NCI-H2227 (cell line): Measurements from ENCODE around the gene SLC1A2.

Source experiments
- DNase-seq: peaks from one replicate; lab custom pipeline; 2025; ENCODE audit not compliant: unreplicated experiment; lab: John Stamatoyannopoulos, UW

SLC1A2 gene

DNA sequence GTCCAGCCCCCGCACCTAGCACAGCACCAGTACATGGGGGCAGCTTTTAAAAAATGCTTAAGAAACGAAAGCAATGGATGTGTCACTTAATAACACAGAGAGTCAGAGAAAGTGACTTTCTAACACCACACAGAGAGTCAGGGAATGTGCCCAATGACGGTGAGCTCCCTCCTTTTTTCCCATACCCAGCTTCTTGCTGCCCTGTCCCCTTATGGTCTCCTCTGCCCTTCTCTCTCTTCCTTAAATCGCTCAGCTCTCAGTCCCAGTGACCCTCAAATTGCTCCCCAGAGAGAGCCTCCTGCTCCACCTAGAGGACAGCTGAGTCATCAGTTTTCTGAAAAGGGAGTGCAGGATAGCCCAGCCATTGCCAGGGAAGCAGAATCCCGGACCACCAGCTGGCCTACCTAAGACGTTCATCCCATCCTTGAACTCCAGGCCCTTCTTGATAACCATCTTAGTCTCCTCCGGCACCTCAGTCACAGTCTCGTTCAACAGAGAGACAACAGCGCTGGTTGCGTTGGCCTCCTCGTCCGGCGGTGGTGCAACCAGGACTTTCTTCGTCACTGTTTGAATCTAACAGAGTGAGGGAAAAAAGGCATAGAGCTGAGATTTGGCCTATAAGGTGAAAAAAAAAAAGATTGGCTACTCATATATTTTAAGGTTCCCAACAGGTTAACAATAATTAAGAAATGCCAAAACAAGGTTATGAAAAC is 113.5 kb downstream of the SLC1A2 start:
- DNase-seq, result peak; percentile 57

GRCh38 chr11:35304900-35305460 is 114.4 kb downstream of the SLC1A2 start:
- DNase-seq, result no peak

- DNase-seq, result no peak
Measured at GRCh38 chr11:35304386-35304775, 115.0 kb downstream of the SLC1A2 start.

GRCh38 chr11:35303596-35304385 is 115.6 kb downstream of the SLC1A2 start:
- DNase-seq, result no peak

GRCh38 chr11:35302398-35302797 is 117.0 kb downstream of the SLC1A2 start:
- no peak for DNase-seq

DNA sequence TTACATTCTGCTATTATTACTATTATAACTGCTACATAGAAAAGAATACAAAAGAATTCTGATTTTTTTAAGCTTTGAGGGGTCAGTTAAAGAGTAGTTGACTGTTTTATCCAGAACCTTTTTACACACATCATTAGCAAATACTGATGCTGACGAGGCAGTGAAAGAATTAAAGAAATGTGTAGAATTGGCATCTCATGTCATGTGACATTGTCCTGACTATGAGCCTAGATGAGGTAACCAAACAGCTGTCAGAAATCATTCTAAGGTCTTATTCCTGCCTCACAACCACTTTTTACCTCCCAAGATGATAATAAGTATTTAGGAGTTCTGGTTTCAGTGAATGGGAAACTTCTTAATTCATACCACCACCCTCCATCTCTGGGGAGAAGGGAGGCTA is 121.0 kb downstream of the SLC1A2 start:
- no peak for DNase-seq

GRCh38 chr11:35295751-35296150 is 123.6 kb downstream of the SLC1A2 start:
- DNase-seq, result no peak

GRCh38 chr11:35293699-35294098 is 125.7 kb downstream of the SLC1A2 start:
- no peak for DNase-seq

GRCh38 chr11:35293035-35293434 is 126.3 kb downstream of the SLC1A2 start:
- DNase-seq, result no peak

- peak; percentile 46 for DNase-seq
Measured at GRCh38 chr11:35292279-35292678, 127.1 kb downstream of the SLC1A2 start.

DNA sequence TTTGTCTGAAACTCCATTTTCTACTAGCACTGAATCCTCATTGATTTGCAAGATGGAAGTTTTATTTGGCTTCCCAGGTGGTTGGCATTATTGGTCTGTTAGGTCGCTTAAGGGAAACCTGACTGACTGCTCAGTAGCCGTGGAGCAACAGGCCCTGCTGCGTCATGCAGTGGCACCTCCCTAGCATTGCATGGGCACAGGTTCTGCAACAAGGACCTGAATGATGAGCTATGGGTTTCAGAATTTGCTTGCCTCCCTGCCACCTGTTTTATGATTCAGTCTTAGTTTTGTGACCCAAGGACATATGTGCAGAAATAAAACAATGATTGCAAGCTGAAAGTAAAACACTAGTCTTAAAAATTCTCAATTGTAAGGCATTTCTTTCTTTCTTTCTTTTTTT is 128.5 kb downstream of the SLC1A2 start:
- no peak for DNase-seq

DNA sequence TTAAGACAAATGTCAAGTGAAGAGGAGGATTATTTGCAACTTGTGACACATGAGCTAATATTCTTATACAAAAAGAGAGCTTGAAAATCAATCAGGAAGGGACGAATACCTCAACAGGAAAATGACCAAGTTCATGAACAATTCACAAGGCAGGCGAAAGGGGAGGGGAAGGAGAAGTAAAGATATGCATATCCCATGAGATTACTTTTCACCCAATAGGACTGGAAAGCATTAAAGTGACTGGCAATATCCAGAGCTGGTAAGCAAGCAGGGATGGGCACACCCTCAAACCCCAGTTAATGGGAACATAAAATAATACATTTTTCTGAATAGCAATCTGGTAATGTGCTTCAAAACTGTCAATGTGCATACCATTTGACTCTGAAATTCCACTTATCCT is 129.5 kb downstream of the SLC1A2 start:
- DNase-seq, result no peak

GRCh38 chr11:35288817-35289541 is 130.4 kb downstream of the SLC1A2 start:
- DNase-seq, result no peak

GRCh38 chr11:35288309-35288708 is 131.0 kb downstream of the SLC1A2 start:
- DNase-seq, result no peak

DNA sequence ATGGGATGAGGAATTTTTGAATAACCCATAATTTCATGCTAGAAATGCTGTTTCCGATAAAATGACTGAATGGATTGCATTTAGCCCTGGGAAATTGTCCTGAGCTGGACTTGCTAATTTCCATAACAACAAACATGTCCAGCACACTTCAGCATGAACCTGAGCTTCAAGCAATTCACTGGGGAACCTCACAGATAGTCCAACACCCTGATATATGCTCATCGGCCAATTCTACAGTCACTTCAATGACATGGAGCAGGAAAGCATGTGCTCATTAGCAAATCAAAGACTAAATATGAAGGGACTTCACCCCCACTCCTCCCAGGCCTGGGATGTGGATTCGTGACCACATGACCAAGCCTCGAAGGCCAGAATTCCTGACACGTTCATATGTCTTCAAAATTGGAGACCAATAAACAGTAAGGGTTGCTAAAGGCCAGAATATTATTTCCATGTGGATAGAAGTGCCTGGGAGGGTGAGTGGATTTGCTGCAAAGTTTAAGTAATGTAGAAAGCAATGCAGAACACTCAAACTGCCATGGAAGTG is 131.9 kb downstream of the SLC1A2 start:
- DNase-seq, result no peak

GRCh38 chr11:35286126-35286525 is 133.2 kb downstream of the SLC1A2 start:
- DNase-seq, result no peak

- no peak for DNase-seq
Measured at GRCh38 chr11:35285471-35285870, 133.9 kb downstream of the SLC1A2 start.

DNA sequence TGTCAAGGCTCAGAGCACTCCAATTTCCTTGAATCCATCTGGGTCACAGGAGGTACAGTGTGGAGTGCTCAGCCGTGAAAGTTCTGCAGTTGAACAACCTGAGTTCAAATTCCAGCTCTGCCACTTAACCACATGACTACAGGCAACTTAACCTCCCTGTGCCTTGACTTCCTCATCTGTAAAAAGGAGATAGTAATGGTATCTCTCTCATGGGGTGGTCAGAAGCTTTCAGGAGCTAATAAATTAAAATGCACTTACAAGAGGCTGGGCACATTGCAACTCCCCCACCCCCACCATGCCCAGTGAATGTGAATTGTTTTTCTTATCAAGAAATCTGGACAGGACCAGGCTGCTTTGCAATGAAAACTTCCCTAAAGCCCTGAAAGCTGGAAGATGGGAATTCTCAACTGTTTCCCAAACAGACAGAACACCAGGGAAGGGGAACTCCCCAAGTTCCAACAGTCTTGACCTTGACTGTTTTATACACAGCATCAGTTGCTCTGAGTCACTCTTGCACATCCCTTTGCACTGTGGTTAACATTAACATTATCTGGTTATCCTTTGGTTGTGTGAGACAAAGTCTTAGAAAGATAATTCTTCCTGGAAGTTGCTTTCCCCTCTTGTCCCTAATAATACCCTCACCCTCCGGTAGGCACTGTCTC is 137.0 kb downstream of the SLC1A2 start:
- no peak for DNase-seq

- DNase-seq, result no peak
Measured at GRCh38 chr11:35281169-35281688, 138.1 kb downstream of the SLC1A2 start.

DNA sequence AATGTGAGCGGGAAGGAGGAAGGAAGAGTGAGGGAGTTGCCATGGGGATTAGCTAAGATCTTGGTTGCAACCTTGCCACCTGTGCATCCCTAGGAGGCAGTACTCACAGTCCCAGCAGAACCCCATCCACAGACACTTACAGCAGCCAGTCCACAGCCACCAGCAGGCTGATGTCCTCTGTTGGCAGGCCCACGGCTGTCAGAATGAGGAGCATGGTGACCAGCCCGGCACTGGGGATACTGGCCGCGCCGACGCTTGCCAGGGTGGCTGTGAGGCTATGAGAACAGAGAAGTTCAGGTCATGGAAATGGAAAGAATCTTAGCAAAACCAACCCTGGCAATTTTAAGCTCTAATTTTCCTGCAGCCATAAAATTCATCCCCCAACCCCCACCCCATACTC is 138.6 kb downstream of the SLC1A2 start:
- no peak for DNase-seq

DNA sequence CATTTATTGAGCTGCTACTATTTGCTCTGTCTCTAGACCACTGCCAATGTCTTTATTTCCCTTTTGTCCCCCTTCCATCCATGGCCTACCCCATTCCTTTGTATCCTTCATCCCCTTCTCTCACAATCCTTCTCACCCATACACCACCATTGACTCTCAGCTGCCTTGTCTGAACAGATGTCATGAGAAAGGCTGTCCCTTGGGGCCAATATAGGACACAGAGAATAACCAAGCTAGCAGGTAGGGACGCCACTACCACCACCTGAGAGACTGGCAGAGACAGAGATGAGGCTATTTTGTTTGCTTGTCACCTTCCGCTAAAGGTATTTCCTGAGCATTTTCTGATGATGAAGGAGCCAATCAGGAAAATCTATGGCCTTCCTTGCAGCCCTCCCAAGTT is 141.5 kb downstream of the SLC1A2 start:
- no peak for DNase-seq
